OCI-LY7 (cell line): Measurements from ENCODE around the gene SAP130. TPM values are rescaled to one million over a fixed set of nuclear protein-coding genes. Genes with fewer than 3 reads are reported as not detected.
A peak's percentile ranks its signal among the peaks of the same experiment; 100 is the strongest.

ENCODE experiments used
- BruUV-seq: library from RNA; stranded (reverse); fragments of 400-500 nt; replicated peaks from 2 replicates; lab custom pipeline; 2021; lab: Mats Ljungman, UMichigan
- CTCF ChIA-PET: fragments of 300-600 bp; sonication (Branson Sonifier 250); formaldehyde crosslinking; loops from one replicate; lab custom pipeline; 2022; ENCODE audit warnings: antibody characterized with exemption; ENCODE audit not compliant: unreplicated experiment; lab: Charles Lee
- POLR2A ChIA-PET: fragments of 300-600 bp; sonication (Branson Sonifier 250); formaldehyde crosslinking; loops from one replicate; lab custom pipeline; 2022; ENCODE audit warnings: antibody characterized with exemption; lab: Charles Lee
- DNase-seq: peaks from one replicate; pipeline ENCODE4 v3.0.0-alpha.2; 2015; ENCODE audit warnings: low spot score
- H2AFZ ChIP-seq: fragments of 200-600 bp; sonication (generic), shearing (Covaris generic); 2 replicates; pipeline ENCODE4 v1.6.1; 2014; ENCODE audit warnings: mild to moderate bottlenecking, antibody characterized with exemption, low read length, moderate library complexity
- H3K27ac ChIP-seq: fragments of 200-600 bp; sonication (generic); 2 replicates; pipeline ENCODE4 v1.5.1; 2014; ENCODE audit warnings: mixed run types, low read depth, mild to moderate bottlenecking, moderate library complexity, low read length, inconsistent platforms; ENCODE audit not compliant: poor library complexity, severe bottlenecking
- H3K36me3 ChIP-seq: fragments of 200-600 bp; sonication (generic); 2 replicates; pipeline ENCODE4 v1.6.1; 2014; ENCODE audit warnings: mild to moderate bottlenecking, antibody characterized with exemption, low read length, moderate library complexity, mixed read lengths; ENCODE audit not compliant: insufficient read depth
- H3K4me1 ChIP-seq: fragments of 200-600 bp; sonication (generic); 2 replicates; pipeline ENCODE4 v1.5.1; 2014; ENCODE audit warnings: mild to moderate bottlenecking, low read length; ENCODE audit not compliant: insufficient read depth, poor library complexity, severe bottlenecking
- H3K4me2 ChIP-seq: fragments of 200-600 bp; sonication (generic); 2 replicates; pipeline ENCODE4 v1.6.1; 2014; ENCODE audit warnings: mild to moderate bottlenecking, low read length
- H3K4me3 ChIP-seq: fragments of 200-600 bp; sonication (generic); 2 replicates; pipeline ENCODE4 v1.5.1; 2014; ENCODE audit warnings: mild to moderate bottlenecking, low read depth, low read length; ENCODE audit not compliant: poor library complexity, severe bottlenecking
- H3K79me2 ChIP-seq: fragments of 200-600 bp; sonication (generic); 2 replicates; pipeline ENCODE4 v1.6.1; 2016; ENCODE audit warnings: low read depth, mild to moderate bottlenecking, low read length, moderate library complexity, mixed read lengths; ENCODE audit not compliant: insufficient read depth
- H3K9me2 ChIP-seq: fragments of 200-600 bp; sonication (generic); 2 replicates; pipeline ENCODE4 v1.6.1; 2016; ENCODE audit warnings: mild to moderate bottlenecking, low read length, mixed read lengths; ENCODE audit not compliant: insufficient read depth
- H3K9me3 ChIP-seq: fragments of 200-600 bp; sonication (generic); 2 replicates; pipeline ENCODE4 v1.6.1; 2014; ENCODE audit warnings: mild to moderate bottlenecking, mixed run types, low read length, mixed read lengths
- H4K20me1 ChIP-seq: fragments of 200-600 bp; sonication (generic); 2 replicates; pipeline ENCODE4 v1.6.1; 2014; ENCODE audit warnings: mild to moderate bottlenecking, antibody characterized with exemption, low read length, moderate library complexity, mixed read lengths; ENCODE audit not compliant: insufficient read depth
- CTCF ChIP-seq: fragments of 200-600 bp; sonication (generic); conservative IDR thresholded peaks from 2 replicates; pipeline ENCODE4 v1.5.1; 2014; ENCODE audit warnings: mild to moderate bottlenecking, antibody characterized with exemption, low read length, moderate library complexity, mixed read lengths
- EZH2phosphoT487 ChIP-seq: fragments of 200-600 bp; sonication (generic); IDR thresholded peaks from 2 replicates; pipeline ENCODE4 v1.6.1; 2018; ENCODE audit warnings: low read depth, borderline replicate concordance, mild to moderate bottlenecking, mixed run types, antibody characterized with exemption, low read length, moderate library complexity, mixed read lengths
- intact Hi-C: fragments of 100-400 bp; cut with micrococcal nuclease; formaldehyde crosslinking; loops from one replicate; pipeline ENCODE4 v1.10.0; 2022; ENCODE audit not compliant: unreplicated experiment
- total RNA-seq, 2 experiments: library from RNA; depleted of rRNA in 1 of 2; stranded (reverse); fragments of >200 nt in 1 of 2; shearing (Covaris generic) in 1 of 2; gene quantifications; 2 replicates each; pipeline ENCODE4 v1.2.3, GENCODE V29; 2014 to 2022

Gene SAP130
- total RNA-seq, 2 experiments from 2014 or later: 9.6 to 31.8 TPM

- H3K9me2 ChIP-seq: no peaks in the 10 kb centered on the region
- H3K36me3 ChIP-seq: no peaks in the 10 kb centered on the region
- intact Hi-C loops: no loop called here
- no peaks in the 10 kb centered on the region for H3K79me2 ChIP-seq
- peaks cover 13% of the 10 kb centered on the region for H3K4me1 ChIP-seq
- no peaks in the 10 kb centered on the region for H4K20me1 ChIP-seq
- no TSS peak for BruUV-seq
- H2AFZ ChIP-seq: peak overlapping the region; percentile 30; the same call in 1 of the 2 replicates
- ChIA-PET POLR2A (interaction anchor here (0.6 to 1.6 kb wide), 3 partner anchors 9 to 12 kb away, joined by 3 to 4 read pairs (median 3); no protein-coding TSS in a partner anchor), CTCF (interaction anchor here (0.6 kb wide), 2 partner anchors 30 to 412 kb away, joined by 3 to 6 read pairs; no protein-coding TSS in a partner anchor)
- TF ChIP-seq EZH2phosphoT487 (no peak), CTCF (no peak)
- H3K4me3 ChIP-seq: no peak overlapping the region
- no peaks in the 10 kb centered on the region for H3K9me3 ChIP-seq
- no peak overlapping the region for H3K27ac ChIP-seq
- DNase-seq: no peak
- H3K4me2 ChIP-seq: peak overlapping the region; percentile 34
Observed at GRCh38 chr2:127897531-127898211, 130.2 kb downstream of the SAP130 start.

GRCh38 chr2:127893494-127893893 is 134.4 kb downstream of the SAP130 start:
- H2AFZ ChIP-seq: no peak overlapping the region
- ChIA-PET POLR2A (no interaction called here), CTCF (no interaction called here)
- H3K9me3 ChIP-seq: no peaks in the 10 kb centered on the region
- H4K20me1 ChIP-seq: no peaks in the 10 kb centered on the region
- no peak overlapping the region for H3K4me2 ChIP-seq
- H3K27ac ChIP-seq: no peak overlapping the region
- TF ChIP-seq CTCF (no peak), EZH2phosphoT487 (no peak)
- H3K9me2 ChIP-seq: no peaks in the 10 kb centered on the region
- DNase-seq: no peak
- no TSS peak for BruUV-seq
- intact Hi-C loops: no loop called here
- H3K4me1 ChIP-seq: peaks cover 12% of the 10 kb centered on the region
- no peak overlapping the region for H3K4me3 ChIP-seq
- no peaks in the 10 kb centered on the region for H3K79me2 ChIP-seq
- H3K36me3 ChIP-seq: no peaks in the 10 kb centered on the region

GRCh38 chr2:127893033-127893432 is 134.8 kb downstream of the SAP130 start:
- Histone ChIP-seq H3K4me1 (peaks cover 8% of the 10 kb centered on the region), H3K9me2 (no peaks in the 10 kb centered on the region), H3K4me2 (no peak overlapping the region), H3K36me3 (no peaks in the 10 kb centered on the region), H3K79me2 (no peaks in the 10 kb centered on the region), H3K4me3 (no peak overlapping the region), H2AFZ (no peak overlapping the region), H3K27ac (no peak overlapping the region), H3K9me3 (no peaks in the 10 kb centered on the region), H4K20me1 (no peaks in the 10 kb centered on the region)
- intact Hi-C loops: no loop called here
- DNase-seq: no peak
- no TSS peak for BruUV-seq
- ChIA-PET POLR2A (no interaction called here), CTCF (no interaction called here)
- TF ChIP-seq EZH2phosphoT487 (no peak), CTCF (no peak)
